Common myeloid progenitor, CD34-positive (primary cell): Measurements from ENCODE around the gene GFI1.

Experiments used
- CTCF ChIA-PET: fragments of 350-600 bp; sonication (Branson Sonifier 250); formaldehyde crosslinking; loops from one replicate; lab custom pipeline; 2021; ENCODE audit warnings: antibody characterized with exemption; lab: Charles Lee
- POLR2A ChIA-PET: fragments of 350-600 bp; sonication (Branson Sonifier 250); formaldehyde crosslinking; loops from one replicate; lab custom pipeline; 2021; ENCODE audit warnings: antibody characterized with exemption; lab: Charles Lee
- DNase-seq, 3 donors: peaks; one replicate each; pipeline versions ENCODE4 v3.0.0 to v3.0.0-alpha.2; 2013
- H3K27ac ChIP-seq, 2 experiments: 1 replicate in 1 of 2; 2 replicates in 1 of 2; pipeline ENCODE4 v1.7.0; 2013; ENCODE audit warnings: inconsistent platforms in 2 of 2, low read length in 2 of 2, mild to moderate bottlenecking in 2 of 2, low read depth in 1 of 2, moderate library complexity in 1 of 2; ENCODE audit not compliant: severe bottlenecking in 2 of 2, insufficient read depth in 1 of 2, poor library complexity in 1 of 2
- H3K27me3 ChIP-seq, 5 experiments: replicated peaks in 2 of 5; 1 replicate in 3 of 5; 2 replicates in 2 of 5; pipeline versions ENCODE4 v1.6.1 to v1.7.0; 2013; ENCODE audit warnings: low read length in 4 of 5, mild to moderate bottlenecking in 2 of 5, moderate library complexity in 2 of 5, inconsistent platforms in 1 of 5; ENCODE audit not compliant: insufficient read depth in 5 of 5, control insufficient read depth in 4 of 5
- H3K36me3 ChIP-seq, 4 experiments: 1 replicate in 2 of 4; 2 replicates in 2 of 4; pipeline versions ENCODE4 v1.6.1 to v1.7.0; 2013; ENCODE audit warnings: low read length in 3 of 4, control low read depth in 1 of 4, mild to moderate bottlenecking in 1 of 4; ENCODE audit not compliant: control insufficient read depth in 4 of 4, insufficient read depth in 4 of 4
- H3K4me1 ChIP-seq, 4 experiments: 1 replicate in 3 of 4; 2 replicates in 1 of 4; pipeline versions ENCODE4 v1.6.1 to v1.7.1; 2013; ENCODE audit warnings: low read length in 3 of 4, mild to moderate bottlenecking in 3 of 4, control low read depth in 1 of 4, inconsistent platforms in 1 of 4, moderate library complexity in 1 of 4; ENCODE audit not compliant: control insufficient read depth in 4 of 4, insufficient read depth in 4 of 4; ENCODE audit errors: control extremely low read depth in 1 of 4
- H3K4me3 ChIP-seq, 7 experiments: 1 replicate in 4 of 7; 2 replicates in 3 of 7; pipeline versions ENCODE4 v1.5.1 to v1.7.0; 2013; ENCODE audit warnings: mild to moderate bottlenecking in 7 of 7, low read length in 6 of 7, moderate library complexity in 6 of 7, inconsistent platforms in 2 of 7, low read depth in 2 of 7, control low read depth in 1 of 7; ENCODE audit not compliant: insufficient read depth in 4 of 7, control insufficient read depth in 1 of 7; ENCODE audit errors: extremely low read depth in 1 of 7
- H3K9me3 ChIP-seq, 5 experiments: 1 replicate in 4 of 5; 2 replicates in 1 of 5; pipeline versions ENCODE4 v1.6.1 to v1.7.1; 2013; ENCODE audit warnings: low read length in 4 of 5, mild to moderate bottlenecking in 2 of 5, inconsistent platforms in 1 of 5, low read depth in 1 of 5, moderate library complexity in 1 of 5; ENCODE audit not compliant: control insufficient read depth in 4 of 5, insufficient read depth in 2 of 5; ENCODE audit errors: control extremely low read depth in 1 of 5
- WGBS: methylation state at CpG from one replicate; pipeline ENCODE4 v1.1.5; 2013; ENCODE audit not compliant: insufficient coverage; 5-methylcytosine and 5-hydroxymethylcytosine counted together

GFI1 gene

GRCh38 chr1:92458146-92458545 is 28.6 kb downstream of the GFI1 start:
- H3K36me3 ChIP-seq: no peaks in the 10 kb centered on the region
- H3K4me1 ChIP-seq: peaks cover 33 to 61% (median 46%) of the 10 kb centered on the region in 4 experiments
- peak overlapping the region in 1 of 7 experiments; percentile 10 for H3K4me3 ChIP-seq
- CTCF ChIA-PET: interaction anchor here (1.0 kb wide), 1 partner anchor 150 kb away, joined by 3 read pairs; no protein-coding TSS in a partner anchor
- WGBS: no CpG with 5 or more reads among the region's 2 CpGs
- H3K27ac ChIP-seq: peak overlapping the region in 1 of 2 experiments; percentile 14
- H3K27me3 ChIP-seq: no peaks in the 10 kb centered on the region
- H3K9me3 ChIP-seq: no peaks in the 10 kb centered on the region
- POLR2A ChIA-PET: interaction anchor here (0.6 to 0.9 kb wide), 2 partner anchors 28 to 466 kb away, joined by 3 read pairs; no protein-coding TSS in a partner anchor
- DNase-seq: peak in 1 of 3 donors; percentile 32

GRCh38 chr1:92447976-92448375 is 38.7 kb downstream of the GFI1 start:
- Histone ChIP-seq H3K27me3 (no peaks in the 10 kb centered on the region), H3K9me3 (no peaks in the 10 kb centered on the region), H3K27ac (no peak overlapping the region), H3K4me3 (no peak overlapping the region), H3K4me1 (peaks cover 0 to 19% (median 5%) of the 10 kb centered on the region in 4 experiments), H3K36me3 (no peaks in the 10 kb centered on the region)
- no CpG with 5 or more reads among the region's 2 CpGs for WGBS
- POLR2A ChIA-PET: no interaction called here
- no peak for DNase-seq
- CTCF ChIA-PET: no interaction called here

DNA sequence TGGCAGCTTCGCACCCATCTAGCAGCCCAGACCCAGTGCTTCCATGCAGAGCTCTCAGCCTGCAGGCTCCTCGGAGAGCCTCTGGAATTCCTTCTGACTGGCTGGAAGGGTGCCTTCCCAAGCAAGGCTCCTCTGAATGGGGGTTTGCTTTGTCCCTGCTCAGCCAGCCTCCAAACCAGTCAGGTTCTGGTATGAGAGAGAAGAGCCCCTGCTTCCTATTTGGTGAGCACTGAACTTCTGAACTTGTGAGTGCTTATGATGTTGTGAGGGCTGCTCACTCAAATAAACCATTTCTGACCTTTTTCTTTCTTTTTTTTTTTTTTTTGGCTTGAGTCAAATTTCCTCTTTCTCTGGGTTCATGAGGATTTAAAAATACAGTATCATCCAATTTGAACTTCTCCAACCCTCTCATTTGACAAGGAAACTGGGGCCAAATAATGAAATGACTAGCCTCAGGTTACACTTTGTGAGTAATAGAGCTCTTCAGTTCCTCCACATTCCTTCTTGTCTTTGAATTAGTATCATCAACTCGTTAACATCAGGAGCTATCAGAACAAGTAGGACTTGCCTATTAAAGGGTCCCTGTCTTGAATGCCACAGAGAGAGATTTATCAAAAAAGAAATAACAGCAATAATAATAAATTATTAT is 39.6 kb downstream of the GFI1 start:
- Histone ChIP-seq H3K27me3 (no peaks in the 10 kb centered on the region), H3K9me3 (no peaks in the 10 kb centered on the region), H3K36me3 (no peaks in the 10 kb centered on the region), H3K4me1 (peaks cover 0 to 19% (median 5%) of the 10 kb centered on the region in 4 experiments), H3K27ac (no peak overlapping the region), H3K4me3 (no peak overlapping the region)
- 100% methylated on average over 2 of the region's 3 CpGs for WGBS
- ChIA-PET CTCF (interaction anchor here (1.7 kb wide), 1 partner anchor 13 kb away, joined by 4 read pairs; no protein-coding TSS in a partner anchor), POLR2A (interaction anchor here (0.7 kb wide), 1 partner anchor 124 kb away, joined by 3 read pairs; no protein-coding TSS in a partner anchor)
- DNase-seq: no peak

DNA sequence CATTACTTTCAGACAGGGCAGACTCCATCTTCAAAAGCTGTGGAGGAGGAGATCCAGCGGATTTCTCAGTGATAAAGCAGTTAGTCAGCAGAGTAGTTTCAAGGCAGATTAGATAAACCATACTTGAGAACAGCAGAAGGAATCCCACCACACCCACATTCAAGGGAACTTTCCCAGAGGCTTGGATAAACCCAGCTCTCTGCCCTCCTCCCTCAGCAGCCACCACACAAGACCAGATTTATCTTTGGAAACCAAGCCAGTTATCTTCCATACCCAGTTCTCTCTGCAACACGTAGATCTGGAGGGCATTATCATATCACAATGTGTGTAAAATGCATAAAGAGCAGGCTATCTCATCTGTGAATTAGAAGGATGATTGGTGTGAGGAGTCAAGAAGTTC is 40.2 kb downstream of the GFI1 start:
- CTCF ChIA-PET: interaction anchor here (1.7 kb wide), 1 partner anchor 14 kb away, joined by 4 read pairs; no protein-coding TSS in a partner anchor
- no peak overlapping the region for H3K27ac ChIP-seq
- no peak overlapping the region for H3K4me3 ChIP-seq
- no peaks in the 10 kb centered on the region for H3K36me3 ChIP-seq
- no peaks in the 10 kb centered on the region for H3K27me3 ChIP-seq
- H3K9me3 ChIP-seq: no peaks in the 10 kb centered on the region
- POLR2A ChIA-PET: interaction anchor here (0.7 kb wide), 1 partner anchor 123 kb away, joined by 3 read pairs; no protein-coding TSS in a partner anchor
- H3K4me1 ChIP-seq: peaks cover 0 to 19% (median 5%) of the 10 kb centered on the region in 4 experiments
- DNase-seq: peak in 2 of 3 donors; percentile 39 to 52
- WGBS: 67% methylated on average over 1 of the region's 2 CpGs

DNA sequence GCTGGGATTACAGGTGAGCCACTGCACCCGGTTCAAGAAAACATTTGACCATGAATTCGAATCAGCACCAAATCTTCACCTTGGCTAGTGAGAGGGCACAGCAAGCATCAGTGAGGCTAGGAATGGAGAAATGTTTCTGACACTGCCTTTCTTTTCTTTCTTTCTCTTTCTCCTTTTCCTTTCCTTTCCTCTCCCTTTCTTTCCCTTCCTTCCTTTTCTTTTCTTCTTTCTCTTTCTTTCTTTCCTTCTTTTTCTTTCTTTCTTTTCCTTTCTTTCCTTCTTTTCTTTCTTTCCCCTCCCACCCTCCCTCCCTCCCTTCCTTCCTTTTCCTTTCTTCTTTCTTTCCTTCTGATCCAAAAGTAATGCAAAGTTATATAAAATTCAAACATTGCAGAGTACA is 40.9 kb downstream of the GFI1 start:
- WGBS: 100% methylated on average over 2 of the region's 2 CpGs
- ChIA-PET POLR2A (no interaction called here), CTCF (interaction anchor here (1.7 kb wide), 1 partner anchor 14 kb away, joined by 4 read pairs; no protein-coding TSS in a partner anchor)
- Histone ChIP-seq H3K27ac (no peak overlapping the region), H3K4me1 (peaks cover 0 to 19% (median 5%) of the 10 kb centered on the region in 4 experiments), H3K27me3 (no peaks in the 10 kb centered on the region), H3K4me3 (no peak overlapping the region), H3K36me3 (no peaks in the 10 kb centered on the region), H3K9me3 (no peaks in the 10 kb centered on the region)
- no peak for DNase-seq

DNA sequence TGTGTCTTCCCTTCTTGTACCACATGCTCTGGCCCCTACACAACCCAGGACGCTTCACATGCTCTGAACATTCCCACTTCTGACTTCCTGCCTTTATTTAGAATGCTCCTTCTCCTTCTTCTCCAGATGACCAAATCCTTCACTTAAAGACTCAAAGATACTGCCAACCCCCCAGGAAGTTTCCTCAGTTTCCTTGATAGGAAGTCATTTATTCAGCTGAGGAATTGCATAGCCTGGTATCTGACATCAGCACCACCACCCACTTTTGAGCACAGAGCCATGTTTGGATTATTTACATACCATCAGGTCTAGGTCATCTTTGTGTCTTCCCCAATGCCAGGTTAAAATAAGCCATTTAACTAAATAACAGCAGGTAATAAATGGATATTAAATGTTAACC is 42.4 kb downstream of the GFI1 start:
- Histone ChIP-seq H3K4me1 (peaks cover 0 to 19% (median 5%) of the 10 kb centered on the region in 4 experiments), H3K36me3 (no peaks in the 10 kb centered on the region), H3K4me3 (no peak overlapping the region), H3K27ac (no peak overlapping the region), H3K27me3 (no peaks in the 10 kb centered on the region), H3K9me3 (no peaks in the 10 kb centered on the region)
- 80% methylated on average over 1 of the region's 1 CpG for WGBS
- POLR2A ChIA-PET: no interaction called here
- CTCF ChIA-PET: no interaction called here
- DNase-seq: no peak

- ChIA-PET POLR2A (no interaction called here), CTCF (no interaction called here)
- WGBS: 86% methylated on average over 2 of the region's 3 CpGs
- Histone ChIP-seq H3K4me3 (no peak overlapping the region), H3K27ac (no peak overlapping the region), H3K4me1 (peaks cover 0 to 19% (median 5%) of the 10 kb centered on the region in 4 experiments), H3K9me3 (no peaks in the 10 kb centered on the region), H3K36me3 (no peaks in the 10 kb centered on the region), H3K27me3 (no peaks in the 10 kb centered on the region)
- DNase-seq: no peak
Measured at GRCh38 chr1:92443893-92444292, 42.8 kb downstream of the GFI1 start.
